ENCODE measurements around the gene LCAT.

LCAT gene

GRCh38 chr16:67909056-67909742 lies 34.7 kb downstream of the LCAT start:
- no peak for DNase-seq

GRCh38 chr16:67907397-67908180 lies 36.3 kb downstream of the LCAT start:
- no peak for DNase-seq

GRCh38 chr16:67902831-67903230 lies 41.1 kb downstream of the LCAT start:
- DNase-seq, result no peak

- no peak for DNase-seq
Observed at GRCh38 chr16:67901734-67902133, 42.2 kb downstream of the LCAT start.

GRCh38 chr16:67897231-67897630 lies 46.7 kb downstream of the LCAT start:
- peak; percentile 54 for DNase-seq

GRCh38 chr16:67893743-67894399 lies 50.0 kb downstream of the LCAT start:
- no peak for DNase-seq

- peak; percentile 99 for DNase-seq
Observed at GRCh38 chr16:67892899-67893742, 50.8 kb downstream of the LCAT start, which contains the start of gene PSKH1. Gene PSKH1, plus strand, starts transcription at chr16:67893254. Its CDS starts 15,496 bp downstream, at chr16:67908750.

GRCh38 chr16:67892375-67892774 lies 51.5 kb downstream of the LCAT start:
- no peak for DNase-seq

Data from midbrain (tissue), 1 donor.